ENCODE data around the gene CGNL1. TPM values are rescaled to one million over a fixed set of nuclear protein-coding genes. Genes with fewer than 3 reads are reported as not detected.

The CGNL1 gene
- total RNA-seq, 2 donors from 2014 or later: 3.9 to 4.7 TPM

DNA sequence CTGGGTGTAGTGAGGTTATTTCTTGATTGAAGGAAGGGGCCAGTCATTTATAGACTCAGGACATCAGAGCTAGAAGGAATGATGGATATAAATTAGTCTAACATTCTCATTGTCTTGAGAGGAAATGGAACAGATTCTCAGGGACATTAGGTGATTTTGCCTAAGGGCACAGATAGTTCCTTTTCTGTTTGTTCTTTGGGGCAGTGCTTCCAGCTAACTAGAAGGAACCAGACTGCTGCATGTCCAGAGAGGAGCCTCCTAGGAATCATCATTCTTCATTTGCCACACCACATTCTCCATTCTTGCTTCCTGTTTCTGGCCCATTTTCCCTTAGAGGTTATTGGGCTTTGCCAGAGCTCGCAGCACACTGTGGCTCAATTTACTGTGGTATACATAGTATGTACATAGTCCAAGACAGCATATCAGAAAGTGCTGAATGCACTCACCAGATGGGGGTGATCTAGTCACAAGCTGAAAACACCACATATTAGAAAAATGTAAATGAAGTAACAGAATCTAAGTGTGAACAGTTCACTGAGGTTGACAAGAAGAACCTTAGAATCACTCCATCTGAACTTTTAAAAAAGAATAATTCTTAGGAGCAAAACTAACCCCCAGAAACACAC is 152.7 kb downstream of the CGNL1 start:
- no peak overlapping the region for H3K9ac ChIP-seq (ENCODE audit: low read depth in 2 of 2, low read length in 2 of 2)
- TF ChIP-seq, protein P1, sequence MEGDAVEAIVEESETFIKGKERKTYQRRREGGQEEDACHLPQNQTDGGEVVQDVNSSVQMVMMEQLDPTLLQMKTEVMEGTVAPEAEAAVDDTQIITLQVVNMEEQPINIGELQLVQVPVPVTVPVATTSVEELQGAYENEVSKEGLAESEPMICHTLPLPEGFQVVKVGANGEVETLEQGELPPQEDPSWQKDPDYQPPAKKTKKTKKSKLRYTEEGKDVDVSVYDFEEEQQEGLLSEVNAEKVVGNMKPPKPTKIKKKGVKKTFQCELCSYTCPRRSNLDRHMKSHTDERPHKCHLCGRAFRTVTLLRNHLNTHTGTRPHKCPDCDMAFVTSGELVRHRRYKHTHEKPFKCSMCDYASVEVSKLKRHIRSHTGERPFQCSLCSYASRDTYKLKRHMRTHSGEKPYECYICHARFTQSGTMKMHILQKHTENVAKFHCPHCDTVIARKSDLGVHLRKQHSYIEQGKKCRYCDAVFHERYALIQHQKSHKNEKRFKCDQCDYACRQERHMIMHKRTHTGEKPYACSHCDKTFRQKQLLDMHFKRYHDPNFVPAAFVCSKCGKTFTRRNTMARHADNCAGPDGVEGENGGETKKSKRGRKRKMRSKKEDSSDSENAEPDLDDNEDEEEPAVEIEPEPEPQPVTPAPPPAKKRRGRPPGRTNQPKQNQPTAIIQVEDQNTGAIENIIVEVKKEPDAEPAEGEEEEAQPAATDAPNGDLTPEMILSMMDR (IDR thresholded peaks at IDR 0.05): no peak
- no peaks in the 10 kb centered on the region for H3K4me1 ChIP-seq
- H3K4me3 ChIP-seq: no peak overlapping the region
- H3K36me3 ChIP-seq: no peaks in the 10 kb centered on the region
- H3K9me3 ChIP-seq: no peaks in the 10 kb centered on the region
- intact Hi-C loops (cut with DNase I): no loop called here
- no peaks in the 10 kb centered on the region for H3K27me3 ChIP-seq
- no peak for DNase-seq
- H3K27ac ChIP-seq: no peak overlapping the region

DNA sequence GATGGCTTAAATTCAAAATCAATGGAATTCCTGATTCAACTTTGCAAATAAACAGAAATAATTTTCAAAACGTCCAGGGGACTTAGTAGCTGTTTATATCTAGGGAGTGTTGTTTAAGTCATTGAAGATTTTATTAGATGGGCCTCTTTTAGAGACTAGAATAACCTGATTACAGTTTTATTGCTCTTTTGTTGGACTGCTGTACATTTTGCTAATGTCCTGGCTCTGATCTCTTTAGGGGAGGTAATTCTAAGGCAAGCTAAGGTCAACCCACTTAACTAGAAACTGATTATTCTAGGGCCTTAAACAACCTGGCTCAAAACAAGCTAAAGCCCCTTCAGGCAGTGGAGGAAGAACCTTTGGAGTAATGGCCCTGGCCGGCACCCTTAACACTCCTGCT is 153.4 kb downstream of the CGNL1 start:
- H3K27ac ChIP-seq: no peak overlapping the region
- no peaks in the 10 kb centered on the region for H3K9me3 ChIP-seq
- intact Hi-C loops (cut with DNase I): loop anchor here (2.0 kb wide), 1 partner anchor 189 kb away; no protein-coding TSS in a partner anchor
- no peak for DNase-seq
- no peak overlapping the region for H3K9ac ChIP-seq (ENCODE audit: low read depth in 2 of 2, low read length in 2 of 2)
- no peaks in the 10 kb centered on the region for H3K27me3 ChIP-seq
- H3K4me3 ChIP-seq: no peak overlapping the region
- TF ChIP-seq, protein P1 (IDR thresholded peaks at IDR 0.05): no peak
- H3K36me3 ChIP-seq: no peaks in the 10 kb centered on the region
- H3K4me1 ChIP-seq: no peaks in the 10 kb centered on the region

DNA sequence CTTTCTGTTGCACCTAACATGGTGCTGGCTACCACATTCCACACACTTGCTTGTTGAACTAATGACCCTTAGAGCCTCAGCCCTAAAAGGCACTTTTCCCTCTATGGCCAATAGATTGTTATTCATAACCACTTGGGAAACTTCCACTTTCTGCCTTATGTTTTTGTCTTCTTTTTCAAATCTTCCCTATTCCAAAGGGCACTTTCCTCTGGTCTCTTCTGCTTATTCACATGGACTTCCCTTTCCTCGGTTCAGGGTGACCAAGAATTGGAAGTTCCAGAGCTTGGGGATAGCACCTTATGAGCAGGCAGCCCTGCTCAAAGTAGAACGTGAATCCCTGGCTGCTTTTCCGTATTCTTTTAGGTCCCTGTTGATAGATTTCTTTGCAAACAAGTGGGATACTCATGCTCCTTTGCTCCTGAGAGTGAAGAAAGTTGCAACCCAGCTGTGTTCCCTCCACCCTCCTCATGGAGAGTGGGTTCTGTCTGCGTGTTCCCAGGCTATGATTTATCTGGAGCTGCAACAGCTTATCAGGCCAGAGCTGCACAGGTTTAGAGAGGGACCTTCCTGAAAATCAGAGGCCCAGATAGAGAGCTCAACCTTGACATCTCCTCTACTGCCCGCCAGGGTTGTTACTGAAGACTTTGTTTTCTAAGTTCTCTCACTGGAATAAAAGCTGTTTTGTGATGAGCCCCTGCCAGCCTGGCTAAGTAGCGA is 156.6 kb downstream of the CGNL1 start:
- H3K4me3 ChIP-seq: no peak overlapping the region
- no peaks in the 10 kb centered on the region for H3K27me3 ChIP-seq
- no peak overlapping the region for H3K9ac ChIP-seq (ENCODE audit: low read depth in 2 of 2, low read length in 2 of 2)
- TF ChIP-seq, protein P1 (IDR thresholded peaks at IDR 0.05): no peak
- H3K4me1 ChIP-seq: peaks cover 3% of the 10 kb centered on the region
- H3K36me3 ChIP-seq: no peaks in the 10 kb centered on the region
- DNase-seq: no peak
- no peak overlapping the region for H3K27ac ChIP-seq
- intact Hi-C loops (cut with DNase I): no loop called here
- H3K9me3 ChIP-seq: no peaks in the 10 kb centered on the region

DNA sequence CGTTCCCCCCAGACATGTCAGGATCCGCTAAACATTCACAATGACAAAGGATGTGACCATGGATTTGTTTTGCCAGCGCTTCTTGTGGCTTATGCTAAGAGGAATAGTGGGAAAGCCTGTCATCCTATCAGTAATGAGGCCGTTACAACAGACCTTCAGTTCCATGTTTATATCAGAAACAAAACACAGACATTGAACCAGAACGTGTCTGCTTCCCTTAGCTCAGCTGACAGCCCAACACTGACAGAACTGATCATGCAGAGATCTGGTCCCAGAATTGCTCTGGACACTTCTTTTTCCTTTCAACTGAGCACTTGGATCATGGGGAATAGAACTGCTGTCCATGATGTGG is 157.1 kb downstream of the CGNL1 start:
- H3K36me3 ChIP-seq: no peaks in the 10 kb centered on the region
- no peaks in the 10 kb centered on the region for H3K9me3 ChIP-seq
- H3K27ac ChIP-seq: no peak overlapping the region
- no peaks in the 10 kb centered on the region for H3K27me3 ChIP-seq
- H3K4me1 ChIP-seq: peaks cover 3% of the 10 kb centered on the region
- TF ChIP-seq, protein P1 (IDR thresholded peaks at IDR 0.05): no peak
- DNase-seq: no peak
- no peak overlapping the region for H3K9ac ChIP-seq (ENCODE audit: low read depth in 2 of 2, low read length in 2 of 2)
- intact Hi-C loops (cut with DNase I): no loop called here
- H3K4me3 ChIP-seq: no peak overlapping the region

DNA sequence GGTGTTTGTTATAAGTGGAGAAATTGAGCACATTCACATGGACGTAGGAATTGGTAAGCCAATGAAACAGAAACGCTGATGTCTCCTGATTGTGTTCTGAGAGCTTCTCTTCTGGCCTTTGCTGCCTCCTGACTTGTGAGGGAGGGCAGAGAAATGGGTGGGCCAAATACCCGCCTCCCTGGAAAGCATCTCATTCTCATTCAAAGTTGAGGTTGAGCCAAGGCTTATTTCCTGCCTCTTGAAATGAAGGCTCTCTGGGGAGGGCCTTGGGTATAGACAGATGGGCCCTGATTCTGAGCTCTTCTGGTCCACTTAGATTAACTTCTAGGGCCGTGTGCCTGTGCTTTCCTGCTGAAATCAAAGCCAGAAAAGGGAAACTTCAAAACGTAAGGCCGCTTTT is 158.0 kb downstream of the CGNL1 start:
- intact Hi-C loops (cut with DNase I): no loop called here

More for the DNA sequence above, 158.0 kb downstream of the CGNL1 start:
- no peak overlapping the region for H3K9ac ChIP-seq (ENCODE audit: low read depth in 2 of 2, low read length in 2 of 2)
- no peak for DNase-seq
- TF ChIP-seq, protein P1 (IDR thresholded peaks at IDR 0.05): no peak
- H3K4me1 ChIP-seq: peaks cover 3% of the 10 kb centered on the region
- H3K4me3 ChIP-seq: no peak overlapping the region
- no peaks in the 10 kb centered on the region for H3K9me3 ChIP-seq
- H3K27ac ChIP-seq: no peak overlapping the region
- no peaks in the 10 kb centered on the region for H3K27me3 ChIP-seq
- H3K36me3 ChIP-seq: no peaks in the 10 kb centered on the region

Measured in colonic mucosa (tissue), 4 donors.